H54 (cell line): Measurements from ENCODE around the gene G6PC1.
"Not testable (repeated sequence)": the region's sequence is repeated elsewhere in the genome, so short reads cannot be mapped to it uniquely, and the experiment has no call there.

Source experiments
- DNase-seq: peaks from one replicate; pipeline ENCODE4 v3.0.0; 2011; ENCODE audit warnings: low spot score, mixed read lengths; ENCODE audit not compliant: insufficient read length
- FAIRE-seq: peaks from 3 replicates; lab custom pipeline; 2011; peaks lifted over from hg19 to GRCh38; lab: Jason Lieb, UNC
- POLR2A ChIP-seq: IDR thresholded peaks from 2 replicates; pipeline ENCODE4 v1.6.1; 2011; ENCODE audit warnings: low read depth, mild to moderate bottlenecking, low read length

G6PC1 gene

GRCh38 chr17:42922294-42922693 is 21.7 kb downstream of the G6PC1 start:
- FAIRE-seq: no peak
- DNase-seq: no peak
- no peak for TF ChIP-seq POLR2A

GRCh38 chr17:42923472-42923871 is 22.9 kb downstream of the G6PC1 start:
- not testable (repeated sequence) for FAIRE-seq, DNase-seq

GRCh38 chr17:42924891-42925290 is 24.3 kb downstream of the G6PC1 start:
- no peak for FAIRE-seq
- no peak for TF ChIP-seq POLR2A
- DNase-seq: no peak

- DNase-seq (peak; percentile 66), FAIRE-seq (no peak)
- no peak for TF ChIP-seq POLR2A
These were observed 28.3 kb downstream of the G6PC1 start for GRCh38 chr17:42928714-42929496.

GRCh38 chr17:42929497-42929844 is 28.9 kb downstream of the G6PC1 start:
- no peak for DNase-seq
- FAIRE-seq: no peak
- TF ChIP-seq POLR2A: no peak

- FAIRE-seq: no peak
- no peak for TF ChIP-seq POLR2A
- peak; percentile 44 for DNase-seq
These were observed 37.4 kb downstream of the G6PC1 start for GRCh38 chr17:42937712-42938596.

- DNase-seq (no peak), FAIRE-seq (no peak)
- TF ChIP-seq POLR2A: no peak
These were observed 43.6 kb downstream of the G6PC1 start for GRCh38 chr17:42944211-42944610.

GRCh38 chr17:42946812-42947211 is 46.2 kb downstream of the G6PC1 start:
- DNase-seq (no peak), FAIRE-seq (no peak)
- TF ChIP-seq POLR2A: no peak

GRCh38 chr17:42950044-42950783 is 49.6 kb downstream of the G6PC1 start:
- DNase-seq (no peak), FAIRE-seq (no peak)
- TF ChIP-seq POLR2A: no peak
